ENCODE data around the gene ERC1. TPM values are rescaled to one million over a fixed set of nuclear protein-coding genes. Genes with fewer than 3 reads are reported as not detected.

ERC1 gene
- total and polyA plus RNA-seq, 2 of the 4 experiments (the other 2 are of a cell fraction): 11.6 to 25.6 TPM

DNA sequence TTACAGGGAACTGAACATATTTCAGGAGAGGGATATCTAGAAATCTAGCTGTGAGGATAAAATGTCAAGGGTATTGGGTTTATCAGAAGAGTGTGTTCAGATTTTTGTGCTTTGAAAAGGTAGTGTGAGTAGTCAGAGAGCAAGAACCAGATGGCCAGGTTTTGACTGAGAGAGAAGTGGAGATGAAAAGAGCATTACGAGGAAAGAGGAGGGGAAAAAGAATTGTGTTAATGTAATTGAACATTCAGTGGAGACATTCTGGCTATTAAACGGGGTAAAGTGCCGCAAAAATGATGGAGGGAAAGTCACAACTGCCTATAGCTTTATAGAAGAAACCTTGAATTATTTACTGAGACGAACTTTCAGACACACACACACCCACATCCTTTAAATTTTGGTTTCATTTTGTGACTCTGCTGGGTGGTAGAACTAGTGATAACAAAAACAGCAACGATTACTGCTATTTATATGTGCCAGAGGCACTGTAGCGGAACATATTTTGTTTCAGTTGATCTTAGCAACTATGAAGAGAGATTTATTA, 213.6 kb downstream of the ERC1 start (continued):
- no peak for TF ChIP-seq RCOR1 (IDR thresholded peaks at IDR 0.05; ENCODE audit: insufficient replicate concordance, low read length)

DNA sequence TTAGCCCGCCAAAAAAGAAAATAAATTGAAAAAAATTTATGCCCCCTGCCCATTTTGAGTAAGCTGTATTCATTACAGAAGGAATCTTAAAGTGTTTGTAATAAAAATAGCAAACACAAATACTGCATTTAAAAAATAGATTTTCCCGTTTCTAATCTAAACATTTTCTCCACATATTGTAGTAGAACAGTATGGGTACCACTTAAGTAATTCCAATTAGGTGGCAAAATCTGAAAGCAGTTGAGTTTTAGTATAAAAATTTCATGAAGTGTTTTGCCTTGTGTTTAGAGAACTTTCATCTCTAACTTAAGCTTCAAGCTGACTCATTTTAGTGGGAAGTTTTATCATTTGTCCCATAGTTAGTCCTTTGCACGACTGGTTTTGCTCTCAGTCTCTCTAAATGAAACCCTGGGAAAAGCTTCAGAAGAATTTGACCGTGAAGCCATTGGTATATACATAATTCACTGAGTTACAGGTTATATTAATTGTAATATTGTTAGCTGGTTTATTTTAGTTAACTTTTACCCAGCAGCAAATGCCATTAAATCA, 214.6 kb downstream of the ERC1 start:
- no TSS peak for BruUV-seq (replicated peaks)
- TF ChIP-seq MAFK (IDR thresholded peaks at IDR 0.05; ENCODE audit: low read depth, low read length) (no peak), BHLHE40 (IDR thresholded peaks at IDR 0.05; ENCODE audit: low read depth, low read length) (no peak), MXI1 (IDR thresholded peaks at IDR 0.05; ENCODE audit: borderline replicate concordance, low read depth, low read length) (no peak), POLR2A (IDR thresholded peaks at IDR 0.05; ENCODE audit: low read depth, low read length) (no peak), MAZ (IDR thresholded peaks at IDR 0.05; ENCODE audit: borderline replicate concordance, low read depth, low read length) (no peak), CEBPB (IDR thresholded peaks at IDR 0.05; ENCODE audit: low read depth, low read length) (no peak), RFX5 (IDR thresholded peaks at IDR 0.05; ENCODE audit: low read depth, low read length) (no peak), NFE2L2 (IDR thresholded peaks at IDR 0.05; ENCODE audit: low read depth, low read length) (no peak), RCOR1 (IDR thresholded peaks at IDR 0.05; ENCODE audit: insufficient replicate concordance, low read length) (no peak), SMC3 (IDR thresholded peaks at IDR 0.05; ENCODE audit: low read depth, low read length) (no peak), FOS (IDR thresholded peaks at IDR 0.05; ENCODE audit: low read depth, low read length) (no peak), CHD1 (IDR thresholded peaks at IDR 0.05; ENCODE audit: low read depth, low read length) (no peak)
- TF ChIP-seq, protein P1, sequence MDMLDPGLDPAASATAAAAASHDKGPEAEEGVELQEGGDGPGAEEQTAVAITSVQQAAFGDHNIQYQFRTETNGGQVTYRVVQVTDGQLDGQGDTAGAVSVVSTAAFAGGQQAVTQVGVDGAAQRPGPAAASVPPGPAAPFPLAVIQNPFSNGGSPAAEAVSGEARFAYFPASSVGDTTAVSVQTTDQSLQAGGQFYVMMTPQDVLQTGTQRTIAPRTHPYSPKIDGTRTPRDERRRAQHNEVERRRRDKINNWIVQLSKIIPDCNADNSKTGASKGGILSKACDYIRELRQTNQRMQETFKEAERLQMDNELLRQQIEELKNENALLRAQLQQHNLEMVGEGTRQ (IDR thresholded peaks at IDR 0.05; ENCODE audit: low read depth, low read length): no peak
- TF ChIP-seq, protein P2, sequence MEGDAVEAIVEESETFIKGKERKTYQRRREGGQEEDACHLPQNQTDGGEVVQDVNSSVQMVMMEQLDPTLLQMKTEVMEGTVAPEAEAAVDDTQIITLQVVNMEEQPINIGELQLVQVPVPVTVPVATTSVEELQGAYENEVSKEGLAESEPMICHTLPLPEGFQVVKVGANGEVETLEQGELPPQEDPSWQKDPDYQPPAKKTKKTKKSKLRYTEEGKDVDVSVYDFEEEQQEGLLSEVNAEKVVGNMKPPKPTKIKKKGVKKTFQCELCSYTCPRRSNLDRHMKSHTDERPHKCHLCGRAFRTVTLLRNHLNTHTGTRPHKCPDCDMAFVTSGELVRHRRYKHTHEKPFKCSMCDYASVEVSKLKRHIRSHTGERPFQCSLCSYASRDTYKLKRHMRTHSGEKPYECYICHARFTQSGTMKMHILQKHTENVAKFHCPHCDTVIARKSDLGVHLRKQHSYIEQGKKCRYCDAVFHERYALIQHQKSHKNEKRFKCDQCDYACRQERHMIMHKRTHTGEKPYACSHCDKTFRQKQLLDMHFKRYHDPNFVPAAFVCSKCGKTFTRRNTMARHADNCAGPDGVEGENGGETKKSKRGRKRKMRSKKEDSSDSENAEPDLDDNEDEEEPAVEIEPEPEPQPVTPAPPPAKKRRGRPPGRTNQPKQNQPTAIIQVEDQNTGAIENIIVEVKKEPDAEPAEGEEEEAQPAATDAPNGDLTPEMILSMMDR (conservative IDR thresholded peaks at IDR 0.05; ENCODE audit: low read depth, low read length): no peak

More for the DNA sequence above, 214.6 kb downstream of the ERC1 start:
- Histone ChIP-seq H3K27me3 (ENCODE audit: control insufficient read depth, insufficient read depth, low read length) (no peaks in the 10 kb centered on the region), H4K20me1 (ENCODE audit: insufficient read depth, low read length) (no peaks in the 10 kb centered on the region), H3K4ac (ENCODE audit: low read depth, low read length) (no peak overlapping the region), H3K23ac (ENCODE audit: low read depth, low read length) (no peak overlapping the region), H3K9ac (ENCODE audit: low read depth, low read length) (no peak overlapping the region), H4K5ac (ENCODE audit: low read depth, low read length) (no peak overlapping the region), H4K8ac (ENCODE audit: low read depth in 2 of 2, low read length in 2 of 2) (no peak overlapping the region), H3K14ac (replicated peaks; ENCODE audit: low read depth, low read length) (no peak overlapping the region), H3K18ac (ENCODE audit: low read depth, low read length) (no peak overlapping the region), H4K91ac (ENCODE audit: insufficient read depth, low read depth, low read length) (no peak overlapping the region), H2BK5ac (ENCODE audit: low read depth, low read length, poor library complexity, severe bottlenecking) (no peak overlapping the region), H2AFZ (replicated peaks; ENCODE audit: low read length, poor library complexity) (no peak overlapping the region), H2BK120ac (ENCODE audit: low read depth, low read length) (no peak overlapping the region), H2AK9ac (replicated peaks; ENCODE audit: low read depth, low read length, poor library complexity) (no peak overlapping the region), H2AK5ac (ENCODE audit: low read depth, low read length) (no peak overlapping the region), H3K79me1 (ENCODE audit: low read depth in 1 of 2, low read length in 2 of 2) (peaks cover 14 to 19% of the 10 kb centered on the region in 2 experiments; a peak in 3 of 4 replicates), H3K4me1 (ENCODE audit: control insufficient read depth, insufficient read depth, low read length) (peaks cover 1% of the 10 kb centered on the region; the same call in 1 of the 2 replicates), H3K4me3 (ENCODE audit: insufficient read depth, low read depth, low read length) (no peak overlapping the region), H3K9me3 (ENCODE audit: control insufficient read depth, insufficient read depth, low read length) (no peaks in the 10 kb centered on the region), H3K27ac (ENCODE audit: insufficient read depth, low read length) (no peak overlapping the region), H3K4me2 (ENCODE audit: low read depth, low read length) (peak overlapping the region; percentile 54; the same call in 1 of the 2 replicates), H3K9me1 (ENCODE audit: insufficient read depth, low read length) (no peaks in the 10 kb centered on the region), H2BK15ac (ENCODE audit: low read depth, low read length) (no peak overlapping the region), H3K36me3 (ENCODE audit: control insufficient read depth, insufficient read depth, low read length) (no peaks in the 10 kb centered on the region), H2BK20ac (ENCODE audit: low read depth, low read length) (no peak overlapping the region), H3K56ac (ENCODE audit: extremely low read depth, insufficient read depth, low read length) (no peak overlapping the region)
- CTCF ChIA-PET: interaction anchor here (0.6 to 1.2 kb wide), 5 partner anchors 9 to 339 kb away, joined by 3 to 4 read pairs (median 3); no protein-coding TSS in a partner anchor
- POLR2A ChIA-PET (ENCODE audit: unreplicated experiment): no interaction called here
- dilution Hi-C loops (cut with HindIII; ENCODE audit: low sequenced_read_pairs, unreplicated experiment): no loop called here
- peak; percentile 54 for DNase-seq
- peak; percentile 69 for ATAC-seq (ENCODE audit: low read depth)
- in situ Hi-C loops (cut with MboI; ENCODE audit: low sequenced_read_pairs): no loop called here
- intact Hi-C loops (cut with micrococcal nuclease): loop anchor here (5.0 kb wide), 1 partner anchor 377 kb away; no protein-coding TSS in a partner anchor
- no CpG with 5 or more reads among the region's 4 CpGs for WGBS, 2 experiments (ENCODE audit: extremely low coverage in 2 of 2, insufficient read length in 1 of 2)
